CD4-positive, alpha-beta T cell treated with Interleukin-15 for 1 hour (primary cell): Measurements from ENCODE around the gene GGT7.
"Not testable (repeated sequence)": the region's sequence is repeated elsewhere in the genome, so short reads cannot be mapped to it uniquely, and the experiment has no call there.

Source experiments
- DNase-seq: peaks from one replicate; pipeline ENCODE4 v3.0.0-alpha.2; 2020

The GGT7 gene

DNA sequence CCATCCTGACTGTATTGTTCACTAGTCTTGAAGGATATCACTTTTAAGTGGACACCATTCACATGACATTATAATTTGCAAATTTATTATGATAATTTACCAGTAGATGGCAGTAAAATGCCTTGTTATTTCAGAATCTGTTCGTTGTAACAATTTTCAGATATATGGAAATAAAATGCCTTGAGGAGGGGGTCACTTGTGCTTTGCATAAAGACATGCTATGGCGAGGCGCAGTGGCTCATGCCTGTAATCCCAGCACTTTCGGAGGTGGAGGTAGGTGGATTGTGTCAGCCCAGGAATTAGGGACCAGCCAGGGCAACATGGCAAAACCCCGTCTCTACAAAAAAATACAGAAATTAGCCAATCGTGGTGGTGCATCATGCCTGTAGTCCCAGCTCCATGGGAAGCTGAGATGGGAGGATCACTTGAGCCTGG is 38.2 kb downstream of the GGT7 start:
- DNase-seq, result no peak

DNA sequence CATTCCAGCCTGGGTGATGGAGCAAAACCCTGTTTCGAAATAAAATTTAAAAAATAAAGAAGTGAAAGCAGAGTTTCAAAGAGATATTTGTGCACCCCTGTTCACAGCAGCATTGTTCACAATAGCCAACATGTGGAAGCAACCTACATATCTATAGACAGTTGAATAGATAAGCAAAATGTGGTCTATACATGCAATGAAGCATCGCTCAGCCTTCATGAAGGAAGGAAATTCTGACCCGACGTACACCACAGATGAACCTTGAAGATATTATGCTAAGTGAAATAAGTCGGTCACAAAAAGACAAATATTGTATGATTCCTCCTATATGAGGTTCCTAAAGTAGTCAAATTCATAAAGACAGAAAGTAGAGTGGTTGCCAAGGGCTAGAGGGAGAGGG is 40.7 kb downstream of the GGT7 start:
- no peak for DNase-seq

DNA sequence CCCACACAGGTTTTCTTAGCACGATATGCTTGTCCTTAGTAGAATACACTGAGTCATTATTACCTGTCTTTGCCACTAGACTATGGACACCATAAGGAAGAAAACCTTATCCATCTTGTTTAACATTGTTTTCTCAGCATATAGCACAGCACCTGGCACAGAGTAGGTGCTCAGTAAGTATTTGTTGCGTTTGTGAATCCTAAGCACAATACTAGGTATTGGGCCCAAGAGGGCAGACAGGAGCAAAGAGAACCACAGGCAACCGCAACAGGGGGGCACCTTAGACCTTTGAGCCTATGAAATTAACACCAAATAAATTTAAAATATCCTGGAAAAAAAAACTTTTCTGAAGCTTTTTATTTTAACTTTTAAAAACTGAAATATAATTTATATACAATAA is 43.5 kb downstream of the GGT7 start:
- DNase-seq, result no peak

DNA sequence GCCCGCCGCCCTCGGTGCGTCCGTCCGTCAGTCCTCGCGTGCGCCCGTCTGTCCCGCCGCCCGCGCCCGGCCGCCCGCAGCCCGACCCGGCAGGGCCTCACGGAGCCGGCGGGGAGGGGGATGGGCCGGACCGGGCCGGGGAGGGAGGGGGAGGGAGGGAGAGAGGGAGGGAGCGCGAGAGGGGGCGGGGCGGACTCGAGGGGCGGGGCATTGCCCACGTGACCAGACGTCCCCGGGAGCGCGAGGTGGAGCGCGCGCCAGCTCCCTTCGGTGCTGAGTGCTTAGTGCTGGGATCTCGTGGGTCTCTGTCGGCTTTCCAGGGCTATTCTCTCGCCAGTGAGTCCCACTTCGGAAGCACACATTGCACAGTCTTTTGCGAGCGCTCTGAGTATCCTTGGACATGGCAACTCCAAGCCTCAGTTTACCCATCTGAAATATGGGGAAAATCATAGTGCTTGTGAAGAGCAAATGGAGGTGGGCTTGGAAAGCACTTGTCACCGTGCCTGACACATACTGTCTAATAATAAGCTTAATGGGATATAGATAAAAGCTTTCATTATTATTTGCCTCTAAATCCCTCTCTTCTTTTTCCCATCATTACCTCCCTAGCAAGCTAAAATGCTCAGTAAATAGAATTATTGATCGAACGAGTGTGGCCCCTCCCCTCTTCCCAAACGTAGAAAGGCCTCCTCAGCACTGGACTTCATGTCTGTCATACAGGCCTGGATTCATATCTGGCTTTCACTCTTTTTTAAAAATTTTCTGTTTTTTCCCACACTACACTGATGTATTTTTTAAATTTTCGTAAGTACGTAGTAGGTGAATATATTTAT is 46.9 kb downstream of the GGT7 start, which contains the start of gene NCOA6:
Gene NCOA6, minus strand, starts transcription at position 122 of the 833 bp plus-strand sequence. CDS start 43,296 bp downstream, outside the sequence.
- DNase-seq, result peak; percentile 84

DNA sequence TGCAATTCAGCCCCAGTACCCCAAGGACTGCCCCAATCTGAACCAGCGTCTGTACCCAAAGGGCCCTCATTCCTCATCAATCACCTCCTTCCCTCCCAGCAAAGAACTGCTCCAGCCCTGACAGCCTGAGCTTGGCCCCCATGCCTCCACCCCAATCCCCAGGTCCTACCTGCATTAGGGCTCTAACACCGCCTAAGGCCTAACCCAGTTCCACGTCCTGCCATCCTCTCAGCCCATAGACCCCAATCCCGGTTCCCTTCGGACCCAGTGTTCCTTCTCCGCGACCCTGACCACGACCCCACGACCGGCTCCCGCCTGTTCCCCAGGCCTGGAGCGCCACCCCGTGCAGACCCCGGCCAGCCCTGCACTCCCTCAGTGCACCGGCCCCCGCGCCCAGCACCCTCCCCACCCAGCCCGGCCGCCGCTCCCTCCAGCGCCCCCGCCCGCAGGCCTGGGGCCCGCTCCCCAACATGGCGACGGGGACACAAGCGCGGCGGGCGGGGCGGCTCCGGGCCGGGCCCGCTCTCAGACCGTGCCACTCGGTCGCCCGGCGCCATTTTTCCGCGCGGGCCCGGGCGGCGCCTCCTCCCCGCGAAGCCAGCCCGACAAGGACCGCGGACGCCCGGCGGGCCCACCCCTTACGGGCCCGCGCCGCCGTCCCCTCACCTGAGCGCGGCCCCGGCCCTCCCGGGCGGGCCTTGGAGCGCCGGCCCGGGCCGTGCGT is 47.7 kb downstream of the GGT7 start:
- DNase-seq, result peak; percentile 74

DNA sequence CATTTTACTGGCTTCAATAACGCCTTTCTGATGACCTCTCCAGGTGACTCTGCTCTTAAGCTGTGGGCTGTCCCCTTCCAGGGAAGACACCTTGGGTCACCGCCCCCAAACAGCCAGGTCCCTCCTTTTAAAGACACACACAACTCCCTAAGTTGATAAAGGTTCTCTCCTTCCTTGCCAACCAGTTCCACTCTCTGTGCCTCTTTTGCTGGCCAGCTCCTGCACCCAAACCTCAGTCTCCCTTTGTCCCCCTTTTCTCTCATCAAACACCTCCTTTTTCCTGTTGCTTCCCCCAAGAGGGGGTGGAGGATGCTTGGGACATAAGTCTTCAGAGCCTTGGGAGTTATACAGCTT is 48.2 kb downstream of the GGT7 start:
- peak; percentile 75 for DNase-seq

DNA sequence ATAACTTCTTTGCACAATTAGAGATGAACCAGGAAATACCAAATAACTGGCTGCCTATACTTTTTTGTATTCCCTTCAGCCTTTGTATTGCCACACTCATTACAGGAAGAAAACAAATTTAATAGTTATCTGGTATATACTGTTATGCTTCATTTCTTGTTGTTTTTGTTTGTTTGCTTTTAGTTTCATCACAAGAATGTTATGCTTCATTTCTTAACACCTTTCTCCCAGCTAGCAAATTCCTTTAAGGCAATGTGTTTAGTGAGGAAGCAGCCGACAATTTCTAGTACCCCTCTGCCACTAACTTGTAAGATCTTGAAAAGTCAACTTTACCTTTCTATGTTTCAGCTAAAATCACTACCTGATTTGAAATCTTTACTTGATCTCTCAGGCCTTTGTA is 48.6 kb downstream of the GGT7 start:
- no peak for DNase-seq

DNA sequence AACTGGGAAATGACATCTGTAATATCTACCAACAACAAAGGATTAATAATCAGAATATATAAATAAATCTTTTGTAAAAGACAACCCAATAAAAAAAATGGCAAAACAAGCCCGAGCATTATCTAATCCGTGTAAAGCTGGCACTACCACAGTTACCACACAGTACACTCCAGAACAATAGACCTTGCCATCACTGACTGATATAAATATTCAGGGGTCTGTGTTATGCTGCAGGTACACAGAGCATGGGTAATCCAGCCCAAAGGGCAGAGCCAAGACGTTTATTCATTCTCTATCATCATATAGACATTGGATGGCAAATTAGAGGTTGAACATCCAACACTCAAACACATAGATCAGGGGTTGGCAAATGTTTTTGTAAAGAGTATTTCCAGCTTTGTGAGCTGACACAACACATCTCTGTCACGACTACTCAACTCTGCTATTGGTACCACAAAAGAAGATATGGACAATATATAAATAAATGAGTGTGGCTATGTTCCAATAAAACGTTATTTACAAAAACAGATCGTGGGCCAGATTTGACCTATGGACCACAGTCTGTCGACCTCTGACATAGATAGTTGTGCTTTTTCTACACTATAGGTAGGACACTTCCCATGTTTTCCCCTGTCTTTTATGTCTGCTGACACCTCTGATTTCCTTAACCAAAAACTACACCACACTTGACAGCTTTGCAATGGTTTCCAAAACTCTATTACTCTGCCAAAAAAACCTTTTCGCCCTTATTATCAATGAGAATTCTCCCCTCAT is 51.7 kb downstream of the GGT7 start:
- DNase-seq, result no peak

DNA sequence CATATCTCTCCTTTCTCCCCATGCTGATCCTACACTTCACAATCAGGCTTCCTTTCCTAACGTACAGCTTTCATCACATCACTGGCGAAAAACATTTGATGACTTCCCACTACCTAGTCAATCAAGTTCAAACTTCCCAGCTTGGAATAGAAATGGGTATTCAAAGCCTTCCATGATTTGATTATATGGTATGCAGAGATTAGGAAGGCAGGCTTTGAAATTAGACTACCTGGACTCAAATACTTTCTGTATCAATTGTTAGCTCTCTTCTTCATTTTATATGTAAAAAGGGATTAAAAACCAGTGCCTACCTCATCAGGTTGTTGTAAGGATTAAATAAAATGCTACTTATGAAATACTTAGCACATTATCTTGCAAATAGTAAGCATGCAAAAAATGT is 54.9 kb downstream of the GGT7 start:
- no peak for DNase-seq

DNA sequence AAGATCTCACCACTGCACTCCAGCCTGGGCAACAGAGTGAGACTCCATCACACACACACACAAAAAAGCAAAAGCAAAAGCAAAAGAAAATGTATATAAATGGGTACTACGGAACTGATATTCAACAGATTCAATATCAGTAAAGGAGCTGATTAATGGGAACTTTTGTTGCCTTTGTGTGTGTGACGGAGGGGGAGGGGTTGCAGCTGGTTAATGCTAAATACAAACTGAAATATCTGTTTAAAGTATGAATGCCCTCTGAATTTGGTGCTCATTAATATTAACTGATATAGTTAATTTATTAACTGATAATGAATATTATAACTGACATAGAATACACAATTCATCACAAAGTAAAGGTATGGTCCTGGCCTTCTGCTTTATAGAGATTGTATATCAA is 55.6 kb downstream of the GGT7 start:
- DNase-seq, result no peak

DNA sequence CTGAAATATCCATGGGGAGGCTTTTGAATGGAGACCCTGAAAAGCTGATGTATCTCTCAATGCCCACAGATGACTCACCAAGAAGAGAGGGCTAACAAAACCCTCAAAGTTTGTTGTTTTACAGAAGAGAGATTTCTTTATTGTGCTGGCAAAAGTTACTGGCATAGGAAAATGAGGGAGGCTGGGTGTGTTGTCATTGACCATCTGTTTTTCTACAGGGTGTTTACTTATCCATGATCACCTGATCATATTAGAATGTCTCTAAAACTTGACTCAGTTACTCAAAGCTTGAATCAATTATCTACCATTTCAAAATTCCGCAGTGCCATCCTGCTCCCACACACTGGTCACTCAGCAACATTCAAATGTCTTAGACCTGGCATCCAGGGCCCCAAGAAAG is 57.0 kb downstream of the GGT7 start:
- no peak for DNase-seq

DNA sequence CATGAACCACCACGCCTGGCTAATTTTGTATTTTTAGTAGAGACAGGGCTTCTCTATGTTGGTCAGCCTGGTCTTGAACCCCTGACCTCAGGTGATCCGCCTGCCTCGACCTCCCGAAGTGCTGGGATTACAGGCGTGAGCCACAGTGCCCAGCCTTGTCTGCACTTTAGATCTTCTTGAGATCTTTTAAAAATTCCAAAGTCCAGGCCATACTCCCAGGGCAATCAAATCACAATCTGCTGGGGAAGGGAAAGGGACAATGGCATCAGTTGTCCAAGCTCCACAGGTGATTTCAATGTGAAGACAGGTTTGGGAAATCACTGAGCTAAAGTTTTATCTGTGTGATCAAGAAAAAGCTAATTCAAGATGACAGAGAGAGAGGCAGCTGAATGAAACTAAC is 64.1 kb downstream of the GGT7 start:
- no peak for DNase-seq

DNA sequence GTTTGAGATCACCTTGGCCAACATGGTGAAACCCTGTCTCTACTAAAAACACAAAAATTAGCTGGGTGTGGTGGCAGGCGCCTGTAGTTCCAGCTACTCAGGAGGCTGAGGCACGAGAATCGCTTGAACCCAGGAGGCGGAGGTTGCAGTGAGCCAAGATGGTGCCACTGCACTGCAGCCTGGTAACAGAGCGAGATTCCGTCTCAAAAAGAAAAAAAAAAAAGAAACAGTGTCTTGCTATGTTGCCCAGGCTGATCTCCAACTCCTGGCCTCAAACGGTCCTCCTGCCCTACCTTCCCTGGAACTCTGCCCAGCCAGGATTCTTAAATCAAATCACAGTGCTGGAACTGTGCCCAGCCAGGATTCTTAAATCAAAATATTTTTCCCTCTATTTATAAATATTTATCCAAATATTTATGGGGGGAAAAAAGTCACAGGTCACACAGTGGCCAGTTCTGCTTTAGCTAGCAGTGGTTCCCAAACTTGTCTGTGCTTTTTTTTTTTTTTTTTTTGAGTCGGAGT is 64.7 kb downstream of the GGT7 start:
- DNase-seq, result not testable (repeated sequence)

DNA sequence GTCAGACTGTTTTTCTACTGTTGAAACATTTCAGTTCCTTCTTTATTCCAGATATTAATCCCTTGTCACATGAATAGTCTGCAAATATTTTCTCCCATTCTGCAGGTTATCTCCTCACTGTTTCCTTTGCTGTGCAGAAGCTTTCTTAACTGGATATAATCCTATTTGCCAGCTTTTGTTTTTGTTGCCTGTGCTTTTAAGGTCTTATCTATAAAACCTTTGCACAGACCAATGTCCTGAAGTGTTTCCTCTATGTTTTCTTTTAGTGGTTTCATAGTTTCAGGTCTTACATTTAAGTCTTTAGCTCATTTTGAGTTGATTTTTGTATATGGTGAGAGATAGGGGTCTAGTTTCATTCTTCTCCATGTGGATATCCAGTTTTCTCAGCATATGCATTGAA is 66.4 kb downstream of the GGT7 start:
- no peak for DNase-seq

DNA sequence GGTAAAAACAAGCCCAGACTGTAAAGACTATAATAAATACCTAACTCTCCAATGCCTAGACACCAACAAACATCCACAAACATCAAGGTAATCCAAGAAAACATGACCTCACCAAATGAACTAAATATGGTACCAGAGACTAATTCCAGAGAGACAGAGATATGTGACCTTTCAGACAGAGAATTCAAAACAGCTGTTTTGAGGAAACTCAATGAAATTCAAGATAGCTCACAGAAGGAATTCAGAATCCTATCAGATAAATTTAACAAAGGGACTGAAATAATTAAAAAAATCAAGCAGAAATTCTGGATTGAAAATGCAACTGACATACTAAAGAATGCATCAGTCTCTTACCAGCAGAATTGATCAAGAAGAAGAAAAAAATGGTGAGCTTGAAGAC is 73.8 kb downstream of the GGT7 start:
- DNase-seq, result no peak

DNA sequence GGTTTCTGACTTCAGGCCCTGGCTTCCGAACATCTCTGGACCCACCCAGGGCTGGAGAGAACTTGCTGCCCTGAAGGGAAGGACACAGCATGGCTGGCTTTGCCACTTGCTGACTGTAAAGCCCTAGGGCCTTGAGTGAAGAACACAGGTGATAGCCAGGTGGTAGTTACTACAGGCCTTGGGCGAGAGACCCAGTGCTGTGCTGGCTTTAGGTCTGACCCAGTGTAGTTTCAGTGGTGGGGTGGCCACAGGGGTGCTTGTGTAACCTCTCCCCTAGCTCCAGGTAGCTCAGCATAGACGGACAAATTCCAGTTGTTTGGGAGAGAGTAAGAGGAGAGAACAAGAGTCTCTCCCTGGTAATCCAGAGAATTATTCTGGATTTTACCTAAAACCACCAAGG is 74.3 kb downstream of the GGT7 start:
- DNase-seq, result no peak

DNA sequence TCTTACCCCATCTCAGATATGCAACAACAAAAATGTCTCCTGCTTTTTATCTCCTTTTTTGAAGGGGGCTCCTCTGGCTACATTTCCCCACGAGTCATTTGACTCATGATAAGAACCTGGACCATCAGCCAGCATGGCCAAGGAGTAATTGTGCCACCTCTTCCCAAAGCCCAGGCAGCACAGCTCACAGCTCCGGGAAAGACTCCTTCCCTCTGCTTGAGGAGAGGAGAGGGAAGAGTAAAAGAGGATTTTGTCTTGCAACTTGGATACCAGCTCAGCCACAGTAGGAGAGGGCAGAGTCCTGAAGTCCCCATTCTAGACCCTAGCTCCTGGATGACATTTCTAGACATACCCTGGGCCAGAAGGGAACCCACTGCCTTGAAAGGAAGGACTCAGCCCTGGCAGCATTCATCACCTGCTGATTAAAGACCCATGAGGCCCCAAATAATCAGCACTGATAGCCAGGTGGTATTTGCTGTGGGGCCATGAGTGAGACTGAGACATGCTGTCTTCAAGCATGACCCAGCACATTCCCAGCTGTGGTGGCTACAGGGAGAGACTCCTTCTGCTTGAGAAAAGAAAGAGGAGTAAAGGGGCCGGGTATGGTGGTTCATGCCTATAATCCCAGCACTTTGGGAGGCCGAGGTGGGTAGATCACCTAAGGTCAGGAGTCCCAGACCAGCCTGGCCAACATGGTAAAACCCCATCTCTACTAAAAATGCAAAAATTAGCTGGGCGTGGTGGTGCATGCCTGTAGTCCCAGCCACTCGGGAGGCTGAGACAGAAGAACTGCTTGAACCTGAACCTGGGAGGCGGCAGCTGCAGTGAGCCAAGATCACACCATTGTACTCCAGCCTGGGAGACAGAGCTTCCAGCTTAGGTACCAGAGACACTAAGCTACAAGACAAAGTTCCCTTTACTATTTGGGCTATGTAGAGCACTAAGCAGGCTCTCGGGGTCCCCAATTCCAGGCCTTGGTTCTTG is 75.4 kb downstream of the GGT7 start:
- no peak for DNase-seq
